Peyer's patch (tissue), 4 donors: ENCODE measurements around the gene CHD9.
"Not testable (repeated sequence)": the region's sequence is repeated elsewhere in the genome, so short reads cannot be mapped to it uniquely, and the experiment has no call there.

Experiments used
- POLR2A ChIP-seq, 2 donors: fragments of 450-650 bp; IDR thresholded peaks; one replicate each; pipeline ENCODE4 v1.5.1; 2017; ENCODE audit warnings: antibody characterized with exemption in 2 of 2, mild to moderate bottlenecking in 2 of 2, moderate library complexity in 2 of 2
- TF ChIP-seq, protein P1 (sequence below), 6 experiments: fragments of 450-650 bp in 4 of 6; fragments of 200-600 bp in 2 of 6; sonication (generic) in 1 of 6; IDR thresholded peaks; one replicate each; pipeline ENCODE4 v1.5.1; 2017 to 2019; ENCODE audit warnings: antibody characterized with exemption in 6 of 6, mild to moderate bottlenecking in 3 of 6, moderate library complexity in 1 of 6

DNA sequence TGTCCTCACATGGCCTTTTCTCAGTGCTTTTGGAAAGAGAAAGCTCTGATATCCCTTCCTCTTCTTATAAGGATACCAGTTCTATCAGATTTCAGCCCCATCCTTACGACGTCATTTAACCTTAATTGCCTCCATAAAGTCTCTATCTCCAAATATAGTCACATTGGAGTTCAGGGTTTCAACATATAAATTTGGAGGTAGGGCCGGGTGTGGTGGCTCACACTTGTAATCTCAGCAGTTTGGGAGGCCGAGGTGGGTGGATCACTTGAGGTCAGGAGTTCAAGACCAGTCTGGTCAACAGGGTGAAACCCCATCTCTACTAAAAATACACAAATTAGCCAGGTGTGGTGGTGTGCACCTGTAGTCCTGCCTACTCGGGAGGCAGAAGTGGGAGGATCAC, 7.3 kb upstream of the CHD9 start:
- TF ChIP-seq, protein P1, sequence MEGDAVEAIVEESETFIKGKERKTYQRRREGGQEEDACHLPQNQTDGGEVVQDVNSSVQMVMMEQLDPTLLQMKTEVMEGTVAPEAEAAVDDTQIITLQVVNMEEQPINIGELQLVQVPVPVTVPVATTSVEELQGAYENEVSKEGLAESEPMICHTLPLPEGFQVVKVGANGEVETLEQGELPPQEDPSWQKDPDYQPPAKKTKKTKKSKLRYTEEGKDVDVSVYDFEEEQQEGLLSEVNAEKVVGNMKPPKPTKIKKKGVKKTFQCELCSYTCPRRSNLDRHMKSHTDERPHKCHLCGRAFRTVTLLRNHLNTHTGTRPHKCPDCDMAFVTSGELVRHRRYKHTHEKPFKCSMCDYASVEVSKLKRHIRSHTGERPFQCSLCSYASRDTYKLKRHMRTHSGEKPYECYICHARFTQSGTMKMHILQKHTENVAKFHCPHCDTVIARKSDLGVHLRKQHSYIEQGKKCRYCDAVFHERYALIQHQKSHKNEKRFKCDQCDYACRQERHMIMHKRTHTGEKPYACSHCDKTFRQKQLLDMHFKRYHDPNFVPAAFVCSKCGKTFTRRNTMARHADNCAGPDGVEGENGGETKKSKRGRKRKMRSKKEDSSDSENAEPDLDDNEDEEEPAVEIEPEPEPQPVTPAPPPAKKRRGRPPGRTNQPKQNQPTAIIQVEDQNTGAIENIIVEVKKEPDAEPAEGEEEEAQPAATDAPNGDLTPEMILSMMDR (IDR thresholded peaks at IDR 0.05): not testable (repeated sequence)
- TF ChIP-seq POLR2A (IDR thresholded peaks at IDR 0.05): not testable (repeated sequence)
